ENCODE data around the gene FANCG. TPM values are rescaled to one million over a fixed set of nuclear protein-coding genes. Genes with fewer than 3 reads are reported as not detected.

Gene FANCG
- total RNA-seq, 2 donors from 2014 or later, result 94.7 to 112 TPM

DNA sequence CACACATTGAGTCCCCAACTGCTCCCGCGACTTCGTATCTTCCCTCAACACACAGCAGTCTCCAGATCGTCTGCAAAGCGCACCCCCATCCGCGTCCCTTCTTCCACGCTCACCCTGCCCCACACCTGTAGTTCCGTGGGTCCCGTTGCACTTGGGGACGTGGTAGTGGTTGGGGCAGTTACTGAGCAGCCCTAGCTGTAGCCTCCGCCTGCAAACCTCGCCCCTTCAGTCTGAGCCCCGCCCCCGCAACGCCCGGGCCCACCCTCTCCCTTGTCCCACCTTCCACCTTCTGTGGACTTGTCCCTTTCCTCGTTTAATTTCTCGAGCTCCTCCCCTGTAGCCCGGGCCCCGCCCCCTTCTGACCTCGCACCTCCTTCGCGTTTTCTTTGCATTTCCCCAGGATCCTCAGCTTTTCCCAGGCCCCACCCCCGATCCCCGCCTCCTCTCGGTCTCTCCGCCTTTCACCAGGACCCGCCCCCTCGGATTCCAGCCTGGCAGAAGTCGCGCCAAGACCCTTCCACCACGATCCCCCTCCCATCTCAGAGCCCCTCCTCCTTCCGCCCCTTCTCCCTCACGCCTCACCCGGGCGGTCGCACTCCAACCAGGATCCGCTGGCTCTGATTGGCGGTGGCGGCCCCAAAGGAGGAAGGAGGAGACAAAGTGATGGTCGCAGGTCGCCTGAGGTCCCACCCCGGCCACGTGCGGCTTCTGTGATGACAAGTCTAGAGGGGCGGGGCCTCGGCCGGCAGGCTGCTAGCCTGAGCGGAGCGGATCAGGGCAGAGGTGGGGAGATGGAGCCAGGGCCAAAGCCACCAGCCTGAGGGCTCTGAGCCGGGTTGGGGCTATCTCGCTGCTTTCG, 36.2 kb upstream of the FANCG start, which contains the start of gene ATOSB:
ATOSB (minus strand) TSS at position 183 of the 859 bp plus-strand sequence. CDS start 7,588 bp downstream, outside the sequence.
- WGBS, 2 experiments (ENCODE audit: insufficient coverage in 1 of 2, insufficient read length in 1 of 2), result 0% methylated on average over 11 to 54 of the region's 54 CpGs
- H3K4me3 Mint-ChIP-seq, result peak within 1 kb of the TSS; percentile 76
- H3K36me3 Mint-ChIP-seq (ENCODE audit: low read depth), result peaks cover 4% of the 10 kb centered on the region

GRCh38 chr9:35114840-35115628, 35.3 kb upstream of the FANCG start:
- Mint-ChIP-seq H3K4me1 (peaks cover 40% of the 10 kb centered on the region), H3K9me3 (no peaks in the 10 kb centered on the region), H3K4me3 (peak overlapping the region; percentile 76), H3K27ac (peak overlapping the region; percentile 93), H3K36me3 (ENCODE audit: low read depth) (peaks cover 4% of the 10 kb centered on the region), H3K27me3 (ENCODE audit: insufficient read depth) (no peaks in the 10 kb centered on the region)
- Histone ChIP-seq H3K36me3 (ENCODE audit: control insufficient read depth, insufficient read depth, low read length) (no peaks in the 10 kb centered on the region), H3K9me3 (ENCODE audit: control insufficient read depth, low read length) (no peaks in the 10 kb centered on the region), H3K27ac (ENCODE audit: low read depth, low read length) (peak overlapping the region; percentile 96), H3K27me3 (ENCODE audit: control insufficient read depth, insufficient read depth, low read length, poor library complexity, severe bottlenecking) (no peaks in the 10 kb centered on the region), H3K4me3 (ENCODE audit: low read length) (peak overlapping the region; percentile 96), H3K4me1 (ENCODE audit: control insufficient read depth, insufficient read depth, low read length) (peaks cover 7% of the 10 kb centered on the region), H3K9ac (ENCODE audit: extremely low read depth, low read length, poor library complexity, severe bottlenecking) (peak overlapping the region; percentile 75)
- 32 to 83% methylated on average over 1 to 11 of the region's 12 CpGs for WGBS, 2 experiments (ENCODE audit: insufficient coverage in 1 of 2, insufficient read length in 1 of 2)
- TF ChIP-seq, protein P1, sequence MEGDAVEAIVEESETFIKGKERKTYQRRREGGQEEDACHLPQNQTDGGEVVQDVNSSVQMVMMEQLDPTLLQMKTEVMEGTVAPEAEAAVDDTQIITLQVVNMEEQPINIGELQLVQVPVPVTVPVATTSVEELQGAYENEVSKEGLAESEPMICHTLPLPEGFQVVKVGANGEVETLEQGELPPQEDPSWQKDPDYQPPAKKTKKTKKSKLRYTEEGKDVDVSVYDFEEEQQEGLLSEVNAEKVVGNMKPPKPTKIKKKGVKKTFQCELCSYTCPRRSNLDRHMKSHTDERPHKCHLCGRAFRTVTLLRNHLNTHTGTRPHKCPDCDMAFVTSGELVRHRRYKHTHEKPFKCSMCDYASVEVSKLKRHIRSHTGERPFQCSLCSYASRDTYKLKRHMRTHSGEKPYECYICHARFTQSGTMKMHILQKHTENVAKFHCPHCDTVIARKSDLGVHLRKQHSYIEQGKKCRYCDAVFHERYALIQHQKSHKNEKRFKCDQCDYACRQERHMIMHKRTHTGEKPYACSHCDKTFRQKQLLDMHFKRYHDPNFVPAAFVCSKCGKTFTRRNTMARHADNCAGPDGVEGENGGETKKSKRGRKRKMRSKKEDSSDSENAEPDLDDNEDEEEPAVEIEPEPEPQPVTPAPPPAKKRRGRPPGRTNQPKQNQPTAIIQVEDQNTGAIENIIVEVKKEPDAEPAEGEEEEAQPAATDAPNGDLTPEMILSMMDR (conservative IDR thresholded peaks at IDR 0.05), result no peak
- peak; percentile 71 for DNase-seq

More for the DNA sequence above, 36.2 kb upstream of the FANCG start, which contains the start of gene ATOSB:
- Histone ChIP-seq H3K9me3 (ENCODE audit: control insufficient read depth, low read length) (no peaks in the 10 kb centered on the region), H3K4me3 (ENCODE audit: low read length) (peak within 1 kb of the TSS; percentile 96), H3K27ac (ENCODE audit: low read depth, low read length) (peak within 1 kb of the TSS; percentile 96), H3K4me1 (ENCODE audit: control insufficient read depth, insufficient read depth, low read length) (peaks cover 7% of the 10 kb centered on the region), H3K9ac (ENCODE audit: extremely low read depth, low read length, poor library complexity, severe bottlenecking) (peak within 1 kb of the TSS; percentile 75), H3K36me3 (ENCODE audit: control insufficient read depth, insufficient read depth, low read length) (no peaks in the 10 kb centered on the region), H3K27me3 (ENCODE audit: control insufficient read depth, insufficient read depth, low read length, poor library complexity, severe bottlenecking) (no peaks in the 10 kb centered on the region)
- TF ChIP-seq, protein P1 (conservative IDR thresholded peaks at IDR 0.05), result no peak
- H3K27ac Mint-ChIP-seq, result peak within 1 kb of the TSS; percentile 93
- H3K4me1 Mint-ChIP-seq, result peaks cover 32% of the 10 kb centered on the region
- peak; percentile 100 for DNase-seq
- H3K9me3 Mint-ChIP-seq, result no peaks in the 10 kb centered on the region
- H3K27me3 Mint-ChIP-seq (ENCODE audit: insufficient read depth), result no peaks in the 10 kb centered on the region

DNA sequence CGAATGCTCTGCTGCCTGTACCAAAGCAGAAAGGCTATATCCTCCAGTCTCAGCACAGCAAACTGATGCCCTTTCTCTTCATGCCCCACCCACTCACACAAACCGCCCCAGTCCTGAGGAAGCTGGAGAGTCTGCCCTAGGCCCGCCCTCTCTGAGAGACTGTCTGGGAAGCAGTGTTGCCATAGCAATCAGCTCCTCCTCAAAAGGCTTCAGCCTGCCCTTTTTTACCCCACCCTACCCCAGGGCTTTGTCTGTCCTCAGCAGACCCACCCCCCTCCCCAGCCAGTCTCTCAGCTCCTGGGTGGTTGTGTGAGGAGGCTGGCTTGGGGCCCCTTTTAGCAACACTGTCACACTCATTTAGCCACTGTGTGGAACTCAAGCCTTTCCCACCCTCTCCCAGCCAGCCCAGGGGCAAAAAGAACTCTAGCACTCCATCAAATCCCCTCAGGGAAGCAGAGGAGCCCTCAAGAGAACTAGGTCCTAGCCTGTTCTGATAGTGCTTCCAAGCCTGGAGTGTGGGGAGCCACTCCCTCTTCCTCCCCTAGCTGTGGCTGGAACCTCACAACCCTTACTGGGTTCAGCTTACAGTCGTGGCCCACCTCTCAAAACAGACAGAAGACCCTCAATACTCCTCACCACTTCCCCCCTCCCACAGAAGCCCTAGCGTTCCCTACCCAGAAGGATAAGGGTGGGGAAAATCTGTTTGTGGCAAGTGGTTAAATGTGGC, 34.5 kb upstream of the FANCG start:
- H3K27ac ChIP-seq (ENCODE audit: low read depth, low read length), result peak overlapping the region; percentile 96
- WGBS, 2 experiments (ENCODE audit: insufficient coverage in 1 of 2, insufficient read length in 1 of 2), result 6% methylated on average over 5 of the region's 5 CpGs; no CpG with 5 or more reads in 1 of the 2 experiments
- no peaks in the 10 kb centered on the region for H3K36me3 ChIP-seq (ENCODE audit: control insufficient read depth, insufficient read depth, low read length)
- Mint-ChIP-seq H3K36me3 (ENCODE audit: low read depth) (peaks cover 4% of the 10 kb centered on the region), H3K9me3 (no peaks in the 10 kb centered on the region), H3K4me1 (peaks cover 45% of the 10 kb centered on the region), H3K4me3 (peak overlapping the region; percentile 76), H3K27me3 (ENCODE audit: insufficient read depth) (no peaks in the 10 kb centered on the region), H3K27ac (peak overlapping the region; percentile 93)
- peaks cover 12% of the 10 kb centered on the region for H3K4me1 ChIP-seq (ENCODE audit: control insufficient read depth, insufficient read depth, low read length)
- H3K9me3 ChIP-seq (ENCODE audit: control insufficient read depth, low read length), result no peaks in the 10 kb centered on the region
- H3K27me3 ChIP-seq (ENCODE audit: control insufficient read depth, insufficient read depth, low read length, poor library complexity, severe bottlenecking), result no peaks in the 10 kb centered on the region
- DNase-seq, result peak; percentile 96
- peak overlapping the region; percentile 75 for H3K9ac ChIP-seq (ENCODE audit: extremely low read depth, low read length, poor library complexity, severe bottlenecking)
- TF ChIP-seq, protein P1 (conservative IDR thresholded peaks at IDR 0.05), result no peak
- H3K4me3 ChIP-seq (ENCODE audit: low read length), result peak overlapping the region; percentile 96

Data from endodermal cell (in vitro differentiated cells).